Measurements from ENCODE around the gene WHRN. TPM values are rescaled to one million over a fixed set of nuclear protein-coding genes. Genes with fewer than 3 reads are reported as not detected.
A peak's percentile ranks its signal among the peaks of the same experiment; 100 is the strongest.

Gene WHRN
- total RNA-seq, 1 experiment from 2014 or later: 19.8 TPM

GRCh38 chr9:114551750-114552685 is 46.7 kb upstream of the WHRN start:
- ChIA-PET POLR2A (ENCODE audit: unreplicated experiment) (interaction anchor here (0.5 to 1.3 kb wide), 10 partner anchors 8 to 896 kb away, joined by 3 to 16 read pairs (median 6); partner anchors contain the start of gene ATP6V1G1), CTCF (interaction anchor here (0.9 to 1.6 kb wide), 3 partner anchors 14 to 150 kb away, joined by 3 to 6 read pairs (median 5); partner anchors contain the start of gene ATP6V1G1)
- peaks cover 15% of the 10 kb centered on the region for H3F3A ChIP-seq (ENCODE audit: insufficient read depth, low read depth)
- H3K36me3 ChIP-seq (ENCODE audit: low read depth): no peaks in the 10 kb centered on the region
- H2AFZ ChIP-seq: no peak overlapping the region
- no peaks in the 10 kb centered on the region for H3K9me3 ChIP-seq (ENCODE audit: insufficient read depth, low read depth)
- peak; percentile 89 to 96 for DNase-seq
- no peaks in the 10 kb centered on the region for H4K20me1 ChIP-seq (ENCODE audit: insufficient read depth)
- H3K79me2 ChIP-seq (ENCODE audit: low read depth): no peaks in the 10 kb centered on the region
- peak overlapping the region; percentile 66 for H3K4me2 ChIP-seq
- no peaks in the 10 kb centered on the region for H3K9me2 ChIP-seq (ENCODE audit: insufficient read depth)
- intact Hi-C loops (cut with micrococcal nuclease; ENCODE audit: unreplicated experiment): loop anchor here (2.0 kb wide), 1 partner anchor 35 kb away; the partner anchor contains the start of gene ATP6V1G1
- TSS peak; percentile 72 for BruUV-seq (replicated peaks)
- peak overlapping the region; percentile 88 for H3K27ac ChIP-seq
- H3K4me3 ChIP-seq: peak overlapping the region; percentile 2; the same call in 1 of the 2 replicates
- no peaks in the 10 kb centered on the region for H3K27me3 ChIP-seq (ENCODE audit: insufficient read depth, low read depth)
- peaks cover 28% of the 10 kb centered on the region for H3K4me1 ChIP-seq (replicated peaks; ENCODE audit: insufficient read depth)
- no peak for TF ChIP-seq EZH2 (IDR thresholded peaks at IDR 0.05; ENCODE audit: low read depth)
- TF ChIP-seq, protein P1, sequence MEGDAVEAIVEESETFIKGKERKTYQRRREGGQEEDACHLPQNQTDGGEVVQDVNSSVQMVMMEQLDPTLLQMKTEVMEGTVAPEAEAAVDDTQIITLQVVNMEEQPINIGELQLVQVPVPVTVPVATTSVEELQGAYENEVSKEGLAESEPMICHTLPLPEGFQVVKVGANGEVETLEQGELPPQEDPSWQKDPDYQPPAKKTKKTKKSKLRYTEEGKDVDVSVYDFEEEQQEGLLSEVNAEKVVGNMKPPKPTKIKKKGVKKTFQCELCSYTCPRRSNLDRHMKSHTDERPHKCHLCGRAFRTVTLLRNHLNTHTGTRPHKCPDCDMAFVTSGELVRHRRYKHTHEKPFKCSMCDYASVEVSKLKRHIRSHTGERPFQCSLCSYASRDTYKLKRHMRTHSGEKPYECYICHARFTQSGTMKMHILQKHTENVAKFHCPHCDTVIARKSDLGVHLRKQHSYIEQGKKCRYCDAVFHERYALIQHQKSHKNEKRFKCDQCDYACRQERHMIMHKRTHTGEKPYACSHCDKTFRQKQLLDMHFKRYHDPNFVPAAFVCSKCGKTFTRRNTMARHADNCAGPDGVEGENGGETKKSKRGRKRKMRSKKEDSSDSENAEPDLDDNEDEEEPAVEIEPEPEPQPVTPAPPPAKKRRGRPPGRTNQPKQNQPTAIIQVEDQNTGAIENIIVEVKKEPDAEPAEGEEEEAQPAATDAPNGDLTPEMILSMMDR (conservative IDR thresholded peaks at IDR 0.05): no peak

GRCh38 chr9:114549697-114550330 is 44.5 kb upstream of the WHRN start:
- no peak overlapping the region for H3K4me2 ChIP-seq
- DNase-seq: no peak
- H3K4me3 ChIP-seq: no peak overlapping the region
- H3K9me2 ChIP-seq (ENCODE audit: insufficient read depth): no peaks in the 10 kb centered on the region
- no peak for TF ChIP-seq EZH2 (IDR thresholded peaks at IDR 0.05; ENCODE audit: low read depth)
- TF ChIP-seq, protein P1 (conservative IDR thresholded peaks at IDR 0.05): no peak
- CTCF ChIA-PET: no interaction called here
- H3K79me2 ChIP-seq (ENCODE audit: low read depth): no peaks in the 10 kb centered on the region
- H4K20me1 ChIP-seq (ENCODE audit: insufficient read depth): no peaks in the 10 kb centered on the region
- intact Hi-C loops (cut with micrococcal nuclease; ENCODE audit: unreplicated experiment): no loop called here
- H3K27ac ChIP-seq: no peak overlapping the region
- H3K4me1 ChIP-seq (replicated peaks; ENCODE audit: insufficient read depth): peaks cover 28% of the 10 kb centered on the region
- no peaks in the 10 kb centered on the region for H3K36me3 ChIP-seq (ENCODE audit: low read depth)
- POLR2A ChIA-PET (ENCODE audit: unreplicated experiment): no interaction called here
- H2AFZ ChIP-seq: no peak overlapping the region
- no peaks in the 10 kb centered on the region for H3K27me3 ChIP-seq (ENCODE audit: insufficient read depth, low read depth)
- no peaks in the 10 kb centered on the region for H3K9me3 ChIP-seq (ENCODE audit: insufficient read depth, low read depth)
- BruUV-seq (replicated peaks): no TSS peak
- peaks cover 15% of the 10 kb centered on the region for H3F3A ChIP-seq (ENCODE audit: insufficient read depth, low read depth)

- no TSS peak for BruUV-seq (replicated peaks)
- Histone ChIP-seq H3K4me2 (no peak overlapping the region), H2AFZ (no peak overlapping the region), H3F3A (ENCODE audit: insufficient read depth, low read depth) (0 out of 2 replicates have a peak, but pooled peaks cover 3% of the 10 kb centered on the region), H3K79me2 (ENCODE audit: low read depth) (no peaks in the 10 kb centered on the region), H3K27ac (no peak overlapping the region), H3K27me3 (ENCODE audit: insufficient read depth, low read depth) (no peaks in the 10 kb centered on the region), H3K4me1 (replicated peaks; ENCODE audit: insufficient read depth) (peaks cover 10% of the 10 kb centered on the region), H3K9me3 (ENCODE audit: insufficient read depth, low read depth) (no peaks in the 10 kb centered on the region), H4K20me1 (ENCODE audit: insufficient read depth) (no peaks in the 10 kb centered on the region), H3K9me2 (ENCODE audit: insufficient read depth) (no peaks in the 10 kb centered on the region), H3K36me3 (ENCODE audit: low read depth) (no peaks in the 10 kb centered on the region), H3K4me3 (no peak overlapping the region)
- ChIA-PET CTCF (no interaction called here), POLR2A (ENCODE audit: unreplicated experiment) (no interaction called here)
- intact Hi-C loops (cut with micrococcal nuclease; ENCODE audit: unreplicated experiment): no loop called here
- TF ChIP-seq, protein P1 (conservative IDR thresholded peaks at IDR 0.05): no peak
- TF ChIP-seq EZH2 (IDR thresholded peaks at IDR 0.05; ENCODE audit: low read depth): no peak
- DNase-seq: no peak
These were observed 41.6 kb upstream of the WHRN start for GRCh38 chr9:114546851-114547250.

All from PC-9 (cell line).